ENCODE data around the gene AGPAT2. TPM values are rescaled to one million over a fixed set of nuclear protein-coding genes. Genes with fewer than 3 reads are reported as not detected.

The AGPAT2 gene
- total RNA-seq, 1 donor from 2014 or later, result 41.9 TPM

DNA sequence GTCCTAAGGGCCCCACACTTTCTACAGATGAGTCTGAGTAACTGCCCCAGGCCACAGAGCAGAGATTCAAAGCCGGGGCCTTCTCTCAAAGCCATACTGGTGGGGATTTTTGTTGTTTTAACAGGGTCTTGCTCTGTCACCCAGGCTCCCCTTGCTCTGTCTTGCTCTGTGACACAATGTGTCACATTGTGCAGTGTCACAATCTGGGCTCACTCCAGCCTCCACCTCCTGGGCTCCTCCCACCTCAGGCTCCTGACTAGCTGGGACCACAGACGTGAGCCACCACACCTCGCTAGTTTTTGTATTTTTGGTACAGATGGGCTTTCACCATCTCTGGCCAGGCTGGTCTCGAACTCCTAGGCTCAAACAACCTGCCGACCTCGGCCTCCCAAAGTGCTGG lies 8.6 kb downstream of the AGPAT2 start:
- Histone ChIP-seq H3K4me3 (ENCODE audit: low read depth, low read length) (no peak overlapping the region), H3K27me3 (ENCODE audit: control insufficient read depth, insufficient read depth, low read length) (no peaks in the 10 kb centered on the region), H3K36me3 (ENCODE audit: control insufficient read depth, insufficient read depth, low read length) (peaks cover 9% of the 10 kb centered on the region)
- TF ChIP-seq CTCF (IDR thresholded peaks at IDR 0.05; ENCODE audit: insufficient read depth, low read length, severe bottlenecking), result no peak
- FAIRE-seq, result no peak
- no peak for DNase-seq (ENCODE audit: low read depth)

- FAIRE-seq (no peak), DNase-seq (ENCODE audit: low read depth) (no peak)
- TF ChIP-seq CTCF (IDR thresholded peaks at IDR 0.05; ENCODE audit: insufficient read depth, low read length, severe bottlenecking), result no peak
- Histone ChIP-seq H3K4me3 (ENCODE audit: low read depth, low read length) (no peak overlapping the region), H3K36me3 (ENCODE audit: control insufficient read depth, insufficient read depth, low read length) (peaks cover 9% of the 10 kb centered on the region), H3K27me3 (ENCODE audit: control insufficient read depth, insufficient read depth, low read length) (no peaks in the 10 kb centered on the region)
These were observed 9.2 kb downstream of the AGPAT2 start for GRCh38 chr9:136678034-136678433.

GRCh38 chr9:136676920-136677686 lies 10.2 kb downstream of the AGPAT2 start:
- no peak for TF ChIP-seq CTCF (IDR thresholded peaks at IDR 0.05; ENCODE audit: insufficient read depth, low read length, severe bottlenecking)
- peaks cover 9% of the 10 kb centered on the region for H3K36me3 ChIP-seq (ENCODE audit: control insufficient read depth, insufficient read depth, low read length)
- H3K4me3 ChIP-seq (ENCODE audit: low read depth, low read length), result no peak overlapping the region
- H3K27me3 ChIP-seq (ENCODE audit: control insufficient read depth, insufficient read depth, low read length), result no peaks in the 10 kb centered on the region
- DNase-seq (ENCODE audit: low read depth) (no peak), FAIRE-seq (no peak)

DNA sequence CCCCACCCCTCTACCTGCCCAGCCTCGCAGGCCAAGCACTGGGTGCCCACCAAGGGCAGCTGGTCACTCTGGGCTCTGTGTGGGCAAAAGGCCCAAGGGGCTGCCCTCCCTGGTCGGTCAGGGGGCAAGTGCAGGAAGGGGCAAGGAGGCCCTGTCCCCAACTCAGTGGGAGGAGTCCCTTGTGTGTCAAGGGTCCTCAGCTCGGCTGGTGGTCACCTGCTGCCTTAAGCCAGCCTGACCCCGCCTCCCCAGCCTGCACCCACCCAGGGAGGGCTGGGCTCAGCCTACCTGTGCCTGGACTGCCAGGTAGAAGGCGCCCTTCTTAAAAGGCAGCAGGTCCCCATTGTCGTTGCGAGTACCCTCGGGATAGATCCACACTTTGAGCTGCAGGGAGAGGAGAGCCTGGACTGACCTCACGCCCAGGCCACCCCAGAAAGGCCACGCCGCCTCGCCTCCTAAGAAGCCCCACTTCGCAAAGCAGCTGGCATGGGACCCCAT lies 10.9 kb downstream of the AGPAT2 start:
- TF ChIP-seq CTCF (IDR thresholded peaks at IDR 0.05; ENCODE audit: insufficient read depth, low read length, severe bottlenecking), result no peak
- FAIRE-seq, result no peak
- H3K27me3 ChIP-seq (ENCODE audit: control insufficient read depth, insufficient read depth, low read length), result no peaks in the 10 kb centered on the region
- H3K4me3 ChIP-seq (ENCODE audit: low read depth, low read length), result no peak overlapping the region
- peaks cover 9% of the 10 kb centered on the region for H3K36me3 ChIP-seq (ENCODE audit: control insufficient read depth, insufficient read depth, low read length)
- no peak for DNase-seq (ENCODE audit: low read depth)

- Histone ChIP-seq H3K36me3 (ENCODE audit: control insufficient read depth, insufficient read depth, low read length) (peaks cover 9% of the 10 kb centered on the region), H3K4me3 (ENCODE audit: low read depth, low read length) (no peak overlapping the region), H3K27me3 (ENCODE audit: control insufficient read depth, insufficient read depth, low read length) (no peaks in the 10 kb centered on the region)
- no peak for FAIRE-seq
- DNase-seq (ENCODE audit: low read depth), result no peak
- TF ChIP-seq CTCF (IDR thresholded peaks at IDR 0.05; ENCODE audit: insufficient read depth, low read length, severe bottlenecking), result no peak
These were observed 11.6 kb downstream of the AGPAT2 start for GRCh38 chr9:136675477-136676296.
